ELF-1 (cell line): Measurements from ENCODE around the gene RD3L.
A peak's percentile ranks its signal among the peaks of the same experiment; 100 is the strongest.
"Not testable (repeated sequence)": the region's sequence is repeated elsewhere in the genome, so short reads cannot be mapped to it uniquely, and the experiment has no call there.

ENCODE experiments used
- DNase-seq: peaks from one replicate; pipeline ENCODE4 v3.0.0-alpha.2; 2016; ENCODE audit warnings: low read depth, low spot score

The RD3L gene

GRCh38 chr14:103928011-103928890, 14.1 kb downstream of the RD3L start, which contains the start of gene TDRD9:
Gene TDRD9, plus strand, starts transcription at chr14:103928456. Its CDS starts 54 bp downstream, at chr14:103928510.
- DNase-seq = no peak

DNA sequence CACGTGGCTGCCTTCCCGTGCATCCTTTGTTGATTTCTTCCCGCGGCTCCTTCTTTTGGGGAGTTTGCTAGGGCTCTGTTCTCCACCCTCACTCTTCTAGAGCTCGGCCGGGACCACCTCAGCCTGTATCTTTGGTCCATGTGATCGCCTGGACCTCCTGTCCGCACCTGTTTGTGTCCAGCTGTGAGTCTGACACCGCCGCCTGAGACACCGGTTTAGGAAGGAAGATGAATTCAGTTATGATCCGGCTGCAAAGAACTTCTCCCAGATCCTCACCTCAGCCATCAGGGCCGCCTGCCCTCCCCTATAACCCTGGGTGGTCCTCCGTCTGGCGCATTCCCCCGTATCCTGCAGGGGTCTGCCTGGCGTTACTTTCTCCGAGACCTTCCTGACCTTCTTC, 14.8 kb downstream of the RD3L start:
- no peak for DNase-seq

GRCh38 chr14:103925316-103925715, 17.0 kb downstream of the RD3L start:
- no peak for DNase-seq

- DNase-seq = peak; percentile 59
Observed at GRCh38 chr14:103923863-103924262, 18.5 kb downstream of the RD3L start.

DNA sequence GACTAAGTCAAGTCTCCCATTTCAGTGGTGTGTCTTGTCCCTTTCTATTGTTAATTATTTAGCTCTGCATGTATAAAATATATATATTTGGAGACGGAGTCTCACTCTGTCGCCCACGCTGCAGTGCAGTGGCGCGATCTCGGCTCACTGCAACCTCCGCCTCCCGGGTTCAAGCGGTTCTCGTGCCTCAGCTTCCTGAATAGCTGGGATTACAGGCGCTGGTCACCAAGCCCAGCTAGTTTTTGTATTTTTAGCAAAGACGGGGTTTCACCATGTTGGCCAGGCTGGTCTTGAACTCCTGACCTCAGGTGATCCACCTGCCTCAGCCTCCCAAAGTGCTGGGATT, 20.5 kb downstream of the RD3L start:
- DNase-seq = not testable (repeated sequence)

DNA sequence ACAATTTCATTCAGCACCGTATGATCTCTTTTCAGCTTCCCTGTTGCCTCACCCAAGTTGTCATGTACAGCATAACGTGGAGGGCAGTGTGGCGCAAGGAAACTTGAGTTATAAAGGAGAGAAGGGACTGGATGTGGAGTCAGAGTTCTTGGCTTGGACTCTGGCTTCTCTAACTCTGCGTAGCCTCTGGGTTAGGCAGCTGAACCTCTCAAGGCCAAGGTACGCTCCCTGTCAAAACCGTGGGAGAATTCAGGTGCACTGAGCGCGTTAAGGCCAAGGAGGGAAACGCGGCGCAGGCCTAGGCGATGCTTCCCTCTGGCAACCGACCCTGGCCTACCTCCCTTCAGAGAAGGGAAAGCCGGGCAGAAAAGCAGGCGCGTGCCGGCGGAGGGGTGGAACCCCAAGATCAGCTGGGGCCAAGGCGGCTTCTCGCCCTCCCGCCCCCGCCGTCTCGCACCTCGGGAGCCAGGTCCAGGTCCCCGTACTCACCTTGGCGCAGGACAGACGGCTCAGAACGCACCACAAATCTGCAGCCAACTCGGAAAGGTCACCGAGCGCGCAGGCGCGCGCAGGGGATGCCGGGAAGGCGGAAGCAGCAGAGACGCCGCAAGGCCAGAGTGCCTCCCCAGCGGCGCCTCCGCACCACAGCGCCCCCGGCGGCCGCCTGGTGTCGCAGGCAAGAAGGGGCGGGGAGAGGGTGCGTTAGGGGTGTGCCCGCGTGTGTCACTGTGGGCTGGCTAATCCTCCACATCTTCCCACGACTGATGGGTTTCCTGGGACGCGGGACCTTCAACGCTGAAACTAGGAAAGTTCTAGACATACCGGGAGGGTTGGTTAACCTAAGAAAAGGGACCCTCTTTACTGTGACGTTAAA, 21.1 kb downstream of the RD3L start:
- DNase-seq = peak; percentile 94

GRCh38 chr14:103916636-103917262, 25.6 kb downstream of the RD3L start:
- DNase-seq = no peak

GRCh38 chr14:103915616-103916015, 26.7 kb downstream of the RD3L start:
- no peak for DNase-seq

DNA sequence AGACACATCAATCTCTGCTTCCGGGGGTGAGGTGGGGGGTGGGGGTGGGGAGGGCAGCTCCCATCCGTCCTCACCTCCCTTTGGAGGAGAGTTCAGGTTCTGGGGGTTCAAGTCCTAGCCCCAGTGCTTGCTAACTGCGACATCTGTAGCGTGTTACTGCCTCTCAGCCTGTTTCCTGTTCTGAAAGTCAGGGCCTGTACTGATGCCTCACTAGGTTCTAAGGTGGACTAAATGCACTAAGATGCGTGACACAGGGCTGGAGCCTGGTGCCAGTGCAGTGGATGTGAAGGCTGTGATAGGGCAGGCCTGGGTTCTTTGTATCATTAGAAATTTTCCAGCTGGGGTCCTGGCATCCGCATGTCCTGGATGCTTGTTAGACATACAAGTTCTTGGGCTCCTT, 31.3 kb downstream of the RD3L start:
- no peak for DNase-seq

- DNase-seq = peak; percentile 89
Observed at GRCh38 chr14:103910262-103910935, 31.9 kb downstream of the RD3L start.

GRCh38 chr14:103909531-103910261, 32.6 kb downstream of the RD3L start:
- DNase-seq = no peak

DNA sequence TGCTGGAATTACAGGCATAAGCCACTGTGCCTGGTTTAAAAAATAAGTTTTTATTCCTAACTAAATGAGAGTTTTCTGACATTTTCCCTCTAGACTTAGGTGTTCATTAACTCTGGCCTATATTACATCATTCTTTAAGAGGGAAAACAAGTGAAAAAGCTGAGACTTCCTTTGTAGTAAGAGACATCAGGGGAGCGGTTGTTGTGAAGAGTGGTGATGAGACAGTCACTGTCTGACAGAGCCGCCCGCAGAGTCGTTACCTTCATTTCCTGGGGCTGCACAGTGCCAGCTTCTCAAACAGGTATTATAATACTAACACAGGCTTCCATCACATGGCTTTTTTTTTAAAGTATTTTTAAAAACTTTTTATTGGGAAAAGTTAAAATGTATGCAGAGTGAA, 33.7 kb downstream of the RD3L start:
- no peak for DNase-seq

- peak; percentile 75 for DNase-seq
Observed at GRCh38 chr14:103905842-103906456, 36.4 kb downstream of the RD3L start.

DNA sequence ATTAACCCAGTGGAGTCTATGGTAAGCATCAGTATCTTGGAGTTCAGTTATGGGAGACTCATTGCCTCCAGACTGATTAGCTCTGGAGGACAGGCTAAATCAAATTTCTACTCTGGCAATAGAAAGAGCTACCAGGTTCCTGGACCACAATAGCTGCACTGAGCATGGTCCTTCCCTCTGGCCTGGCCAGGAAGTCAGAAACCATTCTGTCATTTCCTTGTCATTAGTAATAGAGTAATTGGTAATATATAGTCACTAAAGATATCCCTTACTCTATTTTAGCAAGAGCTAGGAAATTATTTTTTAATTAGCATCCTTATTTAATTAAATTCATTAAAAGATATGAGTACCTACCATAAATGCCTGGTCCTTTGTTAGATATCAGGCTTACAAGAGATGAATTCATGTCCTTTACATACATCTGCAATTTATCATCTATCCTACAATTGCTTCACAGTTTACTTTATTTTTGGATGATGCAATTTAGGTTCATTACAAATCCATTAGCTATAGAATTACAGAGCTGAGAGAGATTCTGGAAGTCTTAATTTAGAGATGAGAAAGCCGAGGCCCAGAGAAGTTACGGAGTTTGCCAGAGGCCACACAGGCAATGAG, 37.7 kb downstream of the RD3L start:
- DNase-seq = no peak

GRCh38 chr14:103899833-103900232, 42.5 kb downstream of the RD3L start:
- DNase-seq = no peak

- no peak for DNase-seq
Observed at GRCh38 chr14:103899316-103899715, 43.0 kb downstream of the RD3L start.

GRCh38 chr14:103898711-103899110, 43.6 kb downstream of the RD3L start:
- no peak for DNase-seq

DNA sequence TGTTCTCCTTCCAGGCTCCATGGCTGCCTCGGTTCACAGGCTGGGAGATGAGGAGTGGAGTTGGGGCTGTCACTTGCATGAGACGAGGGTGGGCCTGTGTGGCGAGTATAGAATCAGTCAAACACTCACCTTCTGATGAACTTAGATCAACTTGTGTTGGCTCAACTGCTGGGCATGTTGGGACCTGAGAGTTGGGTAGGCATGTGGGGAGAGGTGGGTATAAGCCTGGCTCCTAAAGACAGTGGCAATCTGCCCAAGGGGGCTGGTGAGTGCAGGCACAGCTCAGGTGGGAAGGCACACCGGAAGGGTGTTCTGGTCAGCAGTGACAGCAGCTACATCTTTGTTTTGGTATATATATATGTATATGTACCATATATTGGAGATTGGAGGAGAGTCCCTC, 44.1 kb downstream of the RD3L start:
- no peak for DNase-seq

DNA sequence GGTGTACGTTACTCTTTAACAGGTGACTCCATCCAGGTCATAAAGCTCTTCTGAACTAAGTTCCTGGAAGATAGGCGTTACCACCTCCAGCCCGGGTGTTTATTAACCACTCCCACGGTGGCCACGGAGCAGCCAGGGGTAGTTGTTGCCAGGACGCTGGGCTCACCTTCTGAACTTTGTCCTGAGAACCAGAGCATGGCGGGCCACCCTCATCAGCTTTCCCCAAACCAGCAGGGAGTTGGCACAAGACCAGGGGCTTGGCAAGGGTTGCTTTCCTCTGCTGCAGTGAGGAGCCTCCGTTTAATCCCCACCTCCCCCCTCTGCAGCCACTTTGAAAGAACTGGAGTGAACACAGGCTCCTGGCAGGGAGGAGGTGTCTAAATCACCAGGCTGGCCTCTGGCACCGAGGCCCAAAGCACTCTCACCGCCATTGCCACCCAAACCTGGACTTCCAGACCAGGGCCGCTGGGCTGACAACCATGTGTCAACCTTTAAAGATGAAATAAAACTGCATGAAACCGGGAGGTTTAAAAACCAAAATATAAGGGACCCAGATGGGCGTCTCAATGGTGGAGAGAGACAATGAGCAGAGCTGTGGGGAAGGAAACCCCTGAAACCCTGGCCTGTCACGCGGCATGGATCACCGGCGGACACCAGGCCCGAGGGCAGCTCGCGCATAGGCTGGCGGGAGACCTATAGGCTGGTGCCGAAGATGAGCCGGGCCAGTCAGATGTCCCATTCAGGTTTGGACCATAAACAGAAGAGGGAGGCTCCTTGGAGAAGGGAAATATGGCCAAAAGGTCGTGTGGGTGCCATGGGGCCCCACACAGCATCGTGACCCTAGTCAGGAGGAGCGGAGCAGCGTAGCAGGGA, 45.0 kb downstream of the RD3L start:
- no peak for DNase-seq
